OCI-LY1 (cell line): Measurements from ENCODE around the gene FUT4.

Source experiments
- H2AFZ ChIP-seq: fragments of 200-600 bp; sonication (generic), shearing (Covaris generic); 2 replicates; pipeline ENCODE4 v1.6.0; 2014; ENCODE audit warnings: antibody characterized with exemption, mild to moderate bottlenecking, low read length
- H3F3A ChIP-seq: fragments of 200-600 bp; sonication (generic), shearing (Covaris generic); 2 replicates; pipeline ENCODE4 v1.6.0; 2014; ENCODE audit warnings: mild to moderate bottlenecking, antibody characterized with exemption, low read length, moderate library complexity; ENCODE audit not compliant: insufficient read depth
- H3K27ac ChIP-seq: fragments of 200-600 bp; sonication (generic); 2 replicates; pipeline ENCODE4 v1.5.1; 2014; ENCODE audit warnings: low read length, mixed run types, mild to moderate bottlenecking, low read depth; ENCODE audit not compliant: poor library complexity, severe bottlenecking
- H3K27me3 ChIP-seq: fragments of 200-600 bp; sonication (generic); 2 replicates; pipeline ENCODE4 v1.6.0; 2014; ENCODE audit warnings: antibody characterized with exemption, mild to moderate bottlenecking, low read length, moderate library complexity; ENCODE audit not compliant: insufficient read depth
- H3K36me3 ChIP-seq: fragments of 200-600 bp; sonication (generic); 2 replicates; pipeline ENCODE4 v1.6.1; 2014; ENCODE audit warnings: mild to moderate bottlenecking, antibody characterized with exemption, low read length, moderate library complexity, mixed read lengths; ENCODE audit not compliant: insufficient read depth
- H3K4me1 ChIP-seq: fragments of 200-600 bp; sonication (generic); 2 replicates; pipeline ENCODE4 v1.5.1; 2014; ENCODE audit warnings: mild to moderate bottlenecking, low read length, moderate library complexity; ENCODE audit not compliant: insufficient read depth, severe bottlenecking
- H3K4me2 ChIP-seq: fragments of 200-600 bp; sonication (generic), shearing (Covaris generic); 2 replicates; pipeline ENCODE4 v1.6.1; 2014; ENCODE audit warnings: low read length
- H3K4me3 ChIP-seq: fragments of 200-600 bp; sonication (generic); 2 replicates; pipeline ENCODE4 v1.5.1; 2014; ENCODE audit warnings: low read length, low read depth, mild to moderate bottlenecking, mixed read lengths; ENCODE audit not compliant: poor library complexity, severe bottlenecking
- H3K79me2 ChIP-seq: fragments of 200-600 bp; shearing (Covaris generic); 2 replicates; pipeline ENCODE4 v1.6.1; 2016; ENCODE audit warnings: mixed run types, low read length, mixed read lengths; ENCODE audit not compliant: insufficient read depth
- H3K9ac ChIP-seq: fragments of 200-600 bp; sonication (generic), shearing (Covaris generic); 2 replicates; pipeline ENCODE4 v1.6.1; 2014; ENCODE audit warnings: mild to moderate bottlenecking, low read length, mixed read lengths
- H3K9me2 ChIP-seq: fragments of 200-600 bp; sonication (generic), shearing (Covaris generic); 2 replicates; pipeline ENCODE4 v1.6.1; 2014; ENCODE audit warnings: low read depth, mild to moderate bottlenecking, low read length, mixed read lengths
- H3K9me3 ChIP-seq: fragments of 200-600 bp; shearing (Covaris generic); 2 replicates; pipeline ENCODE4 v1.6.1; 2014; ENCODE audit warnings: low read length, mixed read lengths
- H4K20me1 ChIP-seq: fragments of 200-600 bp; sonication (generic), shearing (Covaris generic); 2 replicates; pipeline ENCODE4 v1.6.0; 2016; ENCODE audit warnings: mild to moderate bottlenecking, low read length; ENCODE audit not compliant: insufficient read depth
- EZH2 ChIP-seq: fragments of 200-600 bp; sonication (generic), shearing (Covaris generic); IDR thresholded peaks from 2 replicates; pipeline ENCODE4 v1.8.0; 2017; ENCODE audit warnings: borderline replicate concordance, mixed run types, mild to moderate bottlenecking, antibody characterized with exemption, low read length, moderate library complexity, mixed read lengths
- TF ChIP-seq, protein P1 (sequence below): fragments of 200-600 bp; sonication (generic), shearing (Covaris generic); IDR thresholded peaks from 2 replicates; pipeline ENCODE4 v1.5.1; 2017; ENCODE audit warnings: mild to moderate bottlenecking, antibody characterized with exemption, low read length, moderate library complexity, mixed read lengths

The FUT4 gene

DNA sequence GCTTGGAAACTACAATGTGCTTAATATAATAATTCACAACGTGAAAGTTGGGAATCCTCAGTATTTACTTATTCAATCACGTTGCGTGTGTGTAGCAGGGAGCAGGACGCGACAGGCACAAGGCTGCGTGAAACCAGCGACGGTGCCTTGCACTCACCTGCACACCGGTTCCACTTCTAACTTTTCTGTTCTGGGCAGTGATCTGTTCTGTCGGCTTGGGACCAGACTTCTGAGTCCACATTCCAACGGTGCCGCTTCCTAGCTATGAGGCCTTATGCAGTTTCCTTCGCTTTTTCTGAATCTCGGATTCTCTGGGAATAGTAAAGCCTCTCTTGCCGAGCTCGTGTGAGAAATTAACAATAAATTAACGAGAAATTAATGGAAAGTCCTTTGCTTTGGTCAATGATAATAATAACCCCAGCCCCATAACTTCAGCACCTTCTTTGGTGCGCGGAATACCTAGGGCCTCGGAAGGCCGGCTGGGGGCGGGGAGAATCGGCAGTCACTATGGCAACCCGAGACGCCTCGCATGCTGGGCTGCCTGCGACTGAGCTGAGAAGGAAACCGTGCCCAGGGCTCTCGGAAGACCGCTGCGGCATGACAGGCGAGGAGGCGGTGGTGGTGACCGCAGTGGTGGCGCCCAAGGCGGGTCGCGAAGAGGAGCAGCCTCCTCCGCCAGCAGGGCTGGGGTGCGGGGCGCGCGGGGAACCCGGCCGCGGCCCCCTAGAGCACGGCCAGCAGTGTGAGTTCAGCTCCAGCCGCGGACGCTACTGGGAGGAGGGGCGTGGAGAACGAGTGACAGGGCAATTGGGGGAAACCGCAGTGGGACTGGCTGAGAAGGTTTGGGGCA, 31.6 kb upstream of the FUT4 start, which contains the start of gene C11orf97:
C11orf97 (plus strand) TSS at position 530 of the 850 bp plus-strand sequence; CDS start at position 598, 68 bp downstream.
- Histone ChIP-seq H3K4me1 (peaks cover 7% of the 10 kb centered on the region), H3K4me2 (peak within 1 kb of the TSS; percentile 60)

DNA sequence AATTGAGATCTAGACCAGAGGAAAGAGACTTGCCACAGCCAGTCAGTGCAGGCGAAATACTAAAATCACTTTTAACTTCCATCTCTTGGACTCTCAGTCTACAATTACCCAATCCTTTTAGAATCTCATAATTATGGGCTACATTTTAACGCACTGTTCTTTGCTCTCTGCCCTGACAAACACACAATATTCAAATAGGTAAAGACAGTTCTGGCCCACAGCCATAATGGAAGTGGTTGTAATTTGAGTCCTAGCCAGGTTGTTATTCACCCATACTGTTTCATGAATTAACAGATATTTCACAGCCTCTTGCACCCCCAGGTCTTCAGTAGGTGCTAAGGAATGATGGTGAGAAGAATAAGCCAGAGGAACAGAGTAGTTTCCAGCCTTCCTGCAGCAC, 30.6 kb upstream of the FUT4 start:
- Histone ChIP-seq H4K20me1 (no peaks in the 10 kb centered on the region), H3K4me2 (no peak overlapping the region; the same call in 1 of the 2 replicates), H3F3A (no peaks in the 10 kb centered on the region), H2AFZ (no peak overlapping the region), H3K9me3 (no peaks in the 10 kb centered on the region), H3K9me2 (no peaks in the 10 kb centered on the region), H3K4me3 (no peak overlapping the region), H3K4me1 (peaks cover 7% of the 10 kb centered on the region), H3K27ac (no peak overlapping the region), H3K27me3 (no peaks in the 10 kb centered on the region), H3K9ac (no peak overlapping the region), H3K36me3 (no peaks in the 10 kb centered on the region; the same call in 1 of the 2 replicates), H3K79me2 (no peaks in the 10 kb centered on the region)
- TF ChIP-seq, protein P1, sequence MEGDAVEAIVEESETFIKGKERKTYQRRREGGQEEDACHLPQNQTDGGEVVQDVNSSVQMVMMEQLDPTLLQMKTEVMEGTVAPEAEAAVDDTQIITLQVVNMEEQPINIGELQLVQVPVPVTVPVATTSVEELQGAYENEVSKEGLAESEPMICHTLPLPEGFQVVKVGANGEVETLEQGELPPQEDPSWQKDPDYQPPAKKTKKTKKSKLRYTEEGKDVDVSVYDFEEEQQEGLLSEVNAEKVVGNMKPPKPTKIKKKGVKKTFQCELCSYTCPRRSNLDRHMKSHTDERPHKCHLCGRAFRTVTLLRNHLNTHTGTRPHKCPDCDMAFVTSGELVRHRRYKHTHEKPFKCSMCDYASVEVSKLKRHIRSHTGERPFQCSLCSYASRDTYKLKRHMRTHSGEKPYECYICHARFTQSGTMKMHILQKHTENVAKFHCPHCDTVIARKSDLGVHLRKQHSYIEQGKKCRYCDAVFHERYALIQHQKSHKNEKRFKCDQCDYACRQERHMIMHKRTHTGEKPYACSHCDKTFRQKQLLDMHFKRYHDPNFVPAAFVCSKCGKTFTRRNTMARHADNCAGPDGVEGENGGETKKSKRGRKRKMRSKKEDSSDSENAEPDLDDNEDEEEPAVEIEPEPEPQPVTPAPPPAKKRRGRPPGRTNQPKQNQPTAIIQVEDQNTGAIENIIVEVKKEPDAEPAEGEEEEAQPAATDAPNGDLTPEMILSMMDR, result no peak
- no peak for TF ChIP-seq EZH2

More for the DNA sequence above, 31.6 kb upstream of the FUT4 start, which contains the start of gene C11orf97:
- Histone ChIP-seq H3F3A (no peaks in the 10 kb centered on the region), H3K9me3 (no peaks in the 10 kb centered on the region), H2AFZ (no peak within 1 kb of the TSS), H3K4me3 (peak within 1 kb of the TSS; percentile 49), H3K79me2 (no peaks in the 10 kb centered on the region), H3K36me3 (no peaks in the 10 kb centered on the region; the same call in 1 of the 2 replicates), H3K27ac (no peak within 1 kb of the TSS), H3K9ac (no peak within 1 kb of the TSS), H3K9me2 (no peaks in the 10 kb centered on the region), H3K27me3 (no peaks in the 10 kb centered on the region), H4K20me1 (no peaks in the 10 kb centered on the region)
- TF ChIP-seq, protein P1, result no peak
- no peak for TF ChIP-seq EZH2

DNA sequence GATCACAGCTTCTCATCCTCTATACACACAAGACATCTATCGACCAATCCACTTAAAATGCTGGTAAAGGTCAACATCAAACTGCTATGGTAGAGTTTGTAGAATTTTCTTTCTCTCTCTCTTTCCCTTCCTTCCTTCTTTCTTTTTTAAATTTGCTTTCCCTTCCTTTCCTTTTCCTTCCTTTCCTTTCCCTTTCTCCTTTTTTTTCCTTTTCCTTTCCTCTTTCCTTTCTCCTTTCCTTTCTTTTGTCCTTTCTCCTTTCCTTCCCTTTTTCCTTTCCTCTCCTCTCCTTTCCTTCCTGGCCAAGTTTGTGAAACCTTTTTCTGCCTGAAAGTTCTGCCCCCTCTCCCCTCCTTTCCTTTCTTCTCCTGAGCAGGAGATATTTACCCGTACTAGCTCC, 28.3 kb upstream of the FUT4 start:
- no peak overlapping the region for H3K4me2 ChIP-seq
- H3K36me3 ChIP-seq, result no peaks in the 10 kb centered on the region; the same call in 1 of the 2 replicates
- peaks cover 7% of the 10 kb centered on the region for H3K4me1 ChIP-seq
- no peaks in the 10 kb centered on the region for H4K20me1 ChIP-seq
- TF ChIP-seq, protein P1, result no peak
- no peak for TF ChIP-seq EZH2
- no peaks in the 10 kb centered on the region for H3K79me2 ChIP-seq
- H3K27ac ChIP-seq, result no peak overlapping the region
- H3F3A ChIP-seq, result no peaks in the 10 kb centered on the region
- no peak overlapping the region for H3K4me3 ChIP-seq
- no peaks in the 10 kb centered on the region for H3K9me3 ChIP-seq
- no peaks in the 10 kb centered on the region for H3K27me3 ChIP-seq
- H3K9me2 ChIP-seq, result no peaks in the 10 kb centered on the region
- H2AFZ ChIP-seq, result no peak overlapping the region
- H3K9ac ChIP-seq, result no peak overlapping the region
